NCI-H1048 (cell line): ENCODE data around the gene OGDH.
"Not testable (repeated sequence)": the region's sequence is repeated elsewhere in the genome, so short reads cannot be mapped to it uniquely, and the experiment has no call there.

Experiments used
- DNase-seq: peaks from one replicate; lab custom pipeline; 2025; lab: John Stamatoyannopoulos, UW

OGDH gene

GRCh38 chr7:44706788-44707557 lies 100.5 kb downstream of the OGDH start:
- DNase-seq = no peak

- DNase-seq = no peak
Measured at GRCh38 chr7:44707558-44708230, 101.3 kb downstream of the OGDH start.

DNA sequence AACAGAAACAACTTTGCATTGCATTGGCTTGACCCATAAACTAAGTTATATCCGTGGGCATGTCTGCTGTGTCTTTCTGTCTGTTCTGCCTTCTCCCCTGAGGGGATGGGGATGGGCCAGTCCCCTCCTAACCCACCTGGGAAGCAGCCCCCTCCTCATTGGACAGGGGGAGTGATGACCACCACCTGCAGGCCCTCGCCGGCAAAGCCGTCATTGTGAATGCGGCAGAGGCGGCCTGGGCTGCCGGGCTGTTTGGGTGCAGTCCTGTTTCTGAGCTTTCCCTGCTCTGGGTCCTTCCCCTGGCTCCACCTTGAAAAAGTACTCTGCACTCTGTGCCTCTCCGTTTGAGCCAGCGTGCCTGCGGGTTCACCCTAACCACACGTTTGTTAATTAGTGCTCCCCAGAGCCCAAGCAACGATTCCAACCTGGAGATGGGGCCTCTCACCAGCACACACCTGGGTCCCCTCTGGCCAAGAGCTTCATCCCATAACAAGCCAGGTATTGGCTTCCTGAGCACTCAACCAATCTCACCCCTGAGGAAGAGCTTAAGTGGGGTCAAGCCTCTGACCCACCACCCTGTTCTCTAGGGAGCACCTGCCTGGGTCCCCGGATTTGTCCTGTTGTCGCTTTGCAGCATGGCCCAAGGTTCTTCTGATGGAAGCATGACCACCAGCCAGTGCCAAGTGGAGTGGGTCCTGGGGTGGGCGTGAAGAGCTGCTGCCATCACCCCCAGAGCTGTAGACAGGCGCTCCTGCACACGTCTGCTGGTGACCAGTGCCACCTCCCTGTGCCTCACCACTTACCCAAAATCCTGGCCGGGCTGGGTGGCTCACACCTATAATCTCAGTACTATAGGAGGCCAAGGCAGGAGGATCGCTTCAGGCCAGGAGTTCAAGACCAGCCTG lies 102.8 kb downstream of the OGDH start:
- no peak for DNase-seq

GRCh38 chr7:44709945-44710596 lies 103.6 kb downstream of the OGDH start:
- no peak for DNase-seq

DNA sequence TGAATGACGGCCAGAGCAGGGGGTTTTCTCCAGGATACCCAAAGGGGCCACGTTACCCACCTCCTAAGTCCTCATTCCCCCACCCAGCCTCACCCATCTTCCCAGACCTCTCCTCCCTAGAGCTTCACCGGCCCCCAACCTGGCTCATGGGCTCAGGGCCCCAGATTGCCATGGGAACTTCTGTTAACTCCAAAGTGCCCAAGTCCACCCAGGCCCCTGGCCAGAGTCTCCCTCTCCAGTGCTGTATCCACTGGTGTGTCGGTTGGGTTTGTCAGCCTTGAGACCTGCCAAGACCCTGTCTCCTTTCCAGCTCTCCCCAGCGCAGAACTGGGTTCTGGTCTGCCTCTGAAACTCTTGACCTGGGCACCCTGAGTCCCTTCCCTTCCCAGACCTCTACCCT lies 105.1 kb downstream of the OGDH start:
- no peak for DNase-seq

DNA sequence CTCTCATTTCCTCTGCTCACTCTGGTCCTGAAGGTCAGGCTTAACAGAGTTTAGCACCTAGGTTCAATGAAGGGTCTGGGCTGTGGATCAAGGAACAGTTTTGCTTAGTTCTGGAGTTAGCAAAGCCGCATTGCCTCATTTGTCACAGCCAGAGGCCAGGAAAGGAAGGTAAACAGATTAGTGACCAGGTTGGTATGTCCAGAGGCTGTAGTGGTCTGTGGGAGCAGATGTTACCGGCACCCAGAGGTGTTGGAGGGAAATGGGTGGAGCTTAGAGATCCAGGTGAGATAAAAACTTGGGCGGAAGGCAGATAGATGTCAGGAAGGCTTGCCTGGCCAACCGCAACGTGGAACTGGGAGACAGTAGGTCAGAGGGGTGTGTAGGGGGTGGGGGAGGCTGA lies 105.6 kb downstream of the OGDH start:
- no peak for DNase-seq

GRCh38 chr7:44713141-44713540 lies 106.7 kb downstream of the OGDH start:
- no peak for DNase-seq

DNA sequence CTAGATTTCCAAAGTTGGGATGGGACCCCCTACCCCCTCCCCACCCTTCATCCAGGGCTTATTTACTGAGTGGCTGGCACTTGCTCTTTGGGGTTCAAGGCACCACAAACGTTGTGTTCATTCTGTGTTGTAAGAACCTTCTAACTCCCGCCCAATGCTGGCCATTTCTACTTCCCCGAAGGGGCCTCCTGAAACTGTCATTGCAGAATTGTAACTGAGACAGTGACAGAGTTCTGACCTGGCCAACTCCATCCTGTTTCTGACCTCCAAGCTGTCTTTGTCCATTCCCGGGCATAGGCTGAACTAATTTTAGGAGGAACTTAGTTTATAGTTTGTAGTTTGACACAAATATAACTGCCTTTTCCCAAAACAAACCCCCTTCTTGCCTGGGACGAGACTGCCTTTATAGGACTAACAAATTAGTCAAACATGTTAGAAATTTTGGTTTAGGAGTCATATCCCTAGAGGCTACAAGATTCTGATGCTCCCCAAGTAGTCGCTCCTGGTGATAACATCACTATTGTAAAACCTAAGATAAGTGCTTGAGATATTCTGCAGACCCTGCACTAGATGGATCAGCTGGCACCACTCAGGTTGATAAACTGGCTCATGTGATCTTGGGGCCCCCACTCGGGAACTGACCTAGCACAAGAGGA lies 107.4 kb downstream of the OGDH start:
- DNase-seq = no peak

- DNase-seq = no peak
Measured at GRCh38 chr7:44716205-44716604, 109.8 kb downstream of the OGDH start.

GRCh38 chr7:44720301-44720700 lies 113.9 kb downstream of the OGDH start:
- no peak for DNase-seq

GRCh38 chr7:44724276-44724675 lies 117.8 kb downstream of the OGDH start:
- DNase-seq = no peak

DNA sequence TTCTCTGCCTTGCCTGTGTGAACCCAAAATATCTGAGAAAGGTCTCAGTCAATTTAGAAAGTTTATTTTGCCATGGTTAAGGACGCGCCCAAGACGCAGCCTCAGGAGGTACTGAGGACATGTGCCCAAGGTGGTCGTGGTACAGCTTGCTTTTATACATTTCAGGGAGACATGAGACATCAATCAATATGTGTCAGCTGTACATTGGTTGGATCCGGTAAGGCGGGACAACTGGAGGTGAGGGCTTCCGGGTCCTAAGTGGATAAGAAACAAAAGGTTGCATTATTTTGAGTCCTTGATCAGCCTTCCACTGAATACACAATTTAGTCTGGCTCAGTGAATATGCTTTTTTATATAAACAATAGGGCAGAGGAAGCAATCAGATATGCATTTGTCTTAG lies 119.8 kb downstream of the OGDH start:
- not testable (repeated sequence) for DNase-seq

- no peak for DNase-seq
Measured at GRCh38 chr7:44727158-44727936, 120.9 kb downstream of the OGDH start.

GRCh38 chr7:44727937-44728262 lies 121.5 kb downstream of the OGDH start:
- no peak for DNase-seq

DNA sequence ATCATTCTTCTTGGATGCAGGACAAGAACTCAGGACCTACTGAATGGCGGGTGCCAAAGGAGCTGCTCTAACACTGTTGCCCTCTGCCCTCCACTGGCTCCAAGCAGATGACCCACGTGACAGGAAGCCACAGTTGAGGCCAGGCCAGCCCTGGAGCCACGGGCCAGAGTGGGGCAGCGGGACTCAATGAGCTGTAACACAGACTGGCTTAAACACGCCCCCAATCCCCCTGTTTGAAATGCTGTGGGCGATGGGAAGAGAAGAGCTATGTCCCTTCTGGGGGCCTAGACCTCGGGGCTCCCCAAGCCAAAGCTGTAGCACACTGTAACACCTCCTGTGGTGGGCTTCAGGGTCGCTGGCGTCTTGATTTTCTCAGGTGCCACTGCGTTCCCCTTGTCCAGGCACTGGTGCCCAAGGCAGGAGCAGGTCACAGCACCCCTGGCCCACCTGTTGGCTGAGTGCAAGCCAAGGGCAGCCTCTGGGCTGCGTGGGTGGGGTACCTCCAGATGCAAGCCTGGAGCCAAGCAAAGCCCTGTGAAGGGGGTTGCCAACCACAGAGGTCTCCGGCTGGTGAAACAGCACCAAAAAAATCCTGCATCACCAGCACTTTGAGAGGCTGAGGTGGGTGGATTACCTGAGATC lies 123.6 kb downstream of the OGDH start:
- no peak for DNase-seq

DNA sequence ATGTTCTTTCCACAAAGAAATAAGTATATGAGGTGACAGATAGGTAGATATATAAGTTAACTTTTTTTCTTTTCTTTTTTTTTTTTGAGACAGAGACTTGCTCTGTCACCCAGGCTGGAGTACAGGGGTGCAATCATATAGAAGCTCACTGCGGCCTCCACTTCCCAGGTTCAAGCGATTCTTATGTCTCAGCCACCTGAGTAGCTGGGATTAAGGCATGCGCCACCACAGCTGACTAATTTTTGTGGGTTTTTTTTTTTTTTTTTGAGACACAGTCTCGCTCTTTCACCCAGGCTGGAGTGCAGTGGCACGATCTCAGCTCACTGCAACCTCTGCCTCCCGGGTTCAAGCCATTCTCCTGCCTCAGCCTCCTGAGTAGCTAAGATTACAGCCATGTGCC lies 126.5 kb downstream of the OGDH start:
- DNase-seq = not testable (repeated sequence)

GRCh38 chr7:44733708-44734481 lies 127.5 kb downstream of the OGDH start:
- no peak for DNase-seq

- DNase-seq = no peak
Measured at GRCh38 chr7:44735403-44736165, 129.2 kb downstream of the OGDH start.

DNA sequence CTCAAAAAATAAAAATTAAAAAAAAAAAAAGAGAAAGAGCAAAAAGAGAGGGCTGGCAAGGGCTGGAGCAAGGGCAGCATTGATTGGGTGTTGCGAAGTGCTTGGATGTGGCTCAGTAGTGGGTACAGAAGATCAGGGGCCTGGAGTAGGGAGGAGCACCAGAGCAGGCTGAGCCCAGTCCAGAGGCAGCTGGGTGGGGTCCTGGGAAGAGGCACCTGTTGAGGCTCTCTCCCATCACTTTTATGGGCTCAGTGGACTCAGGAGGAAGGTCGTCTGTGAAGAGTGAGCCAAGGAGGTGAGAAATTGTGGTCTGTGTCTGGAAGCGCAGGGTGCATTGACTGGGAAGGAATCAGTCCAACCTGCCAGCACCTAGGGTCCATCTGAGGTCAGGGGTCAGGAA lies 130.5 kb downstream of the OGDH start:
- DNase-seq = no peak
